ENCODE measurements around the gene ALPK1. TPM values are rescaled to one million over a fixed set of nuclear protein-coding genes. Genes with fewer than 3 reads are reported as not detected.

The ALPK1 gene
- total RNA-seq, 4 donors from 2014 or later: 12.1 to 23.7 (median 16.3) TPM

- TF ChIP-seq POLR2AphosphoS5 (IDR thresholded peaks at IDR 0.05) (no peak), POLR2A (IDR thresholded peaks at IDR 0.05) (no peak), EP300 (IDR thresholded peaks at IDR 0.05) (no peak), CTCF (IDR thresholded peaks at IDR 0.05) (no peak)
- no peaks in the 10 kb centered on the region for H3K4me1 ChIP-seq
- 100% methylated on average over 1 of the region's 3 CpGs for WGBS, 2 donors (ENCODE audit: low coverage in 1 of 2)
- peaks cover 0 to 15% (median 0%) of the 10 kb centered on the region in 3 donors for H3K9me3 ChIP-seq
- no peak overlapping the region for H3K27ac ChIP-seq
- no peaks in the 10 kb centered on the region for H3K27me3 ChIP-seq
- peaks cover 0 to 22% of the 10 kb centered on the region in 2 donors for H3K36me3 ChIP-seq
- no peak overlapping the region for H3K4me3 ChIP-seq
- ATAC-seq: no peak
Measured at GRCh38 chr4:112449708-112450107, 152.5 kb downstream of the ALPK1 start.

GRCh38 chr4:112451104-112451503 lies 153.9 kb downstream of the ALPK1 start:
- no peak overlapping the region for H3K4me3 ChIP-seq
- no peaks in the 10 kb centered on the region for H3K27me3 ChIP-seq
- H3K27ac ChIP-seq: no peak overlapping the region
- no peak for ATAC-seq
- WGBS, 2 donors (ENCODE audit: low coverage in 1 of 2): 54 to 57% methylated on average over 4 of the region's 4 CpGs
- H3K4me1 ChIP-seq: no peaks in the 10 kb centered on the region
- H3K9me3 ChIP-seq: peaks cover 0 to 6% (median 0%) of the 10 kb centered on the region in 3 donors
- peaks cover 0 to 17% of the 10 kb centered on the region in 2 donors for H3K36me3 ChIP-seq
- TF ChIP-seq POLR2A (IDR thresholded peaks at IDR 0.05): no peak
- TF ChIP-seq EP300 (IDR thresholded peaks at IDR 0.05): no peak
- no peak for TF ChIP-seq POLR2AphosphoS5 (IDR thresholded peaks at IDR 0.05)
- no peak for TF ChIP-seq CTCF (IDR thresholded peaks at IDR 0.05)

GRCh38 chr4:112451831-112452230 lies 154.7 kb downstream of the ALPK1 start:
- 51 to 83% methylated on average over 3 to 4 of the region's 4 CpGs for WGBS, 2 donors (ENCODE audit: low coverage in 1 of 2)
- H3K27me3 ChIP-seq: no peaks in the 10 kb centered on the region
- ATAC-seq: no peak
- no peak for TF ChIP-seq POLR2AphosphoS5 (IDR thresholded peaks at IDR 0.05)
- no peak for TF ChIP-seq POLR2A (IDR thresholded peaks at IDR 0.05)
- no peak for TF ChIP-seq CTCF (IDR thresholded peaks at IDR 0.05)
- no peak for TF ChIP-seq EP300 (IDR thresholded peaks at IDR 0.05)
- H3K27ac ChIP-seq: no peak overlapping the region
- H3K36me3 ChIP-seq: peaks cover 0 to 11% of the 10 kb centered on the region in 2 donors
- no peaks in the 10 kb centered on the region for H3K4me1 ChIP-seq
- H3K9me3 ChIP-seq: peaks cover 0 to 9% (median 0%) of the 10 kb centered on the region in 3 donors
- no peak overlapping the region for H3K4me3 ChIP-seq

- H3K9me3 ChIP-seq: peaks cover 0 to 23% (median 0%) of the 10 kb centered on the region in 3 donors
- H3K36me3 ChIP-seq: peaks cover 0 to 4% of the 10 kb centered on the region in 2 donors
- TF ChIP-seq CTCF (IDR thresholded peaks at IDR 0.05): no peak
- no peak for TF ChIP-seq POLR2AphosphoS5 (IDR thresholded peaks at IDR 0.05)
- TF ChIP-seq POLR2A (IDR thresholded peaks at IDR 0.05): no peak
- no peak for TF ChIP-seq EP300 (IDR thresholded peaks at IDR 0.05)
- ATAC-seq: no peak
- no peak overlapping the region for H3K27ac ChIP-seq
- no peaks in the 10 kb centered on the region for H3K27me3 ChIP-seq
- H3K4me1 ChIP-seq: no peaks in the 10 kb centered on the region
- H3K4me3 ChIP-seq: no peak overlapping the region
- 39 to 59% methylated on average over 2 of the region's 2 CpGs for WGBS, 2 donors (ENCODE audit: low coverage in 1 of 2)
Measured at GRCh38 chr4:112453321-112453720, 156.2 kb downstream of the ALPK1 start.

- ATAC-seq: no peak
- Histone ChIP-seq H3K4me3 (no peak overlapping the region), H3K36me3 (no peaks in the 10 kb centered on the region), H3K27me3 (no peaks in the 10 kb centered on the region), H3K4me1 (no peaks in the 10 kb centered on the region), H3K9me3 (peaks cover 0 to 8% (median 0%) of the 10 kb centered on the region in 3 donors), H3K27ac (no peak overlapping the region)
- TF ChIP-seq EP300 (IDR thresholded peaks at IDR 0.05) (no peak), POLR2AphosphoS5 (IDR thresholded peaks at IDR 0.05) (no peak), POLR2A (IDR thresholded peaks at IDR 0.05) (no peak), CTCF (IDR thresholded peaks at IDR 0.05) (no peak)
Measured at GRCh38 chr4:112472318-112472717, 175.1 kb downstream of the ALPK1 start.
